Activated naive CD4-positive, alpha-beta T cell treated with Interleukin-2 at 50 U/mL for 16 hours (primary cell): ENCODE measurements around the gene SDCCAG8.

Source experiments
- DNase-seq: peaks from one replicate; pipeline ENCODE4 v3.0.0-alpha.2; 2020

The SDCCAG8 gene

DNA sequence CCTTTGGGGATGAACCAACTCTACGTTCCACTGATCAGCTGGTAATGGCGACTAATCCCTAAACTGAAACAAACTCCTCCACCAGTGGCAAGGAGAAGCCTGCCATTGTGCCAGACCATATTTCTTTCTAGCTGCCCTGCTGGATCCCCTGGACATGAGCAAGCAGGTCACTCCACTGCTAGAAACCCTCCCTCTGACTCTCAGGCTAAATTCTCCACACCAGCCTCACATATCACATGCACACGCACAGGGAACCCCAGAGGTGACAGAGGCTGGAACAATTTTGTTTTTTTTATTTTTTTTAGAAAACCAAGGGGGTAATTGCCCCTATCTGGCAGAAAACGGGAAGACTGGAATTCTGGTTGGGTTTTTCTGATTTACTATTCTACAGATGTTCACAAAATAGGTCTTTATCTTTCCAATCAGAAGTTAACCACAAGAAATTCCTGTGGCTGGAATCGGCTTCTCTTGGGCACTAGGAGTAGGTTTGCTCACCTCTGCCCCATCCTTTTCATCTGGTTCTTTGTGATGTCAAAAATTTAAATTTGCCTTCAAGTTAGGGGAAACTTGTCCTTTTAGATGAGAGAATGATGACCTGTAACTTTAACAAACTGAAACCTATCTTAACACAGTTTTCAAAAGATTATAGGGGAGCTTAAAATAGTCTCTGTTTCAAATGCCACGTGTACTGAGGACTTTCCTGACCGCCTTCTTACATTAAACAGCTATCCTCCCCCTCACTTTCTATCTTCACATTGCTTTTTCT, 258.1 kb downstream of the SDCCAG8 start:
- no peak for DNase-seq

DNA sequence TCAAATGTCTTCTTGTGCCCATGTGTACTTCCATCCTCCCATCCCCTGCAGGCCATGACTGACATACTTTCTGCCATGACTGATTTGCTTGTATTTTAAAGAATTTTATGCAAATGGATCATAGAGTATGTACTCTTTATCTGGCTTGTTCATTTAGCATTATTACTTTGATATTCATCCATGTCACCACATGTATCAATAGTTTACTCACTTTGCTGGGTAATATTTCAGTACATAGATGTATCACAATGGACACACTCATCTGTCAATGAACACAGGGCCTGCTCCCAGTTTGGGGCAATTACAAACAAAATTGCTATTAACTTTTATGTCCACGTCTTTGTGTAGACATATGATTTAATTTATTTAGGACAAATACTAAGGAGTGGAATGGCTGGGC, 259.1 kb downstream of the SDCCAG8 start:
- DNase-seq = no peak

DNA sequence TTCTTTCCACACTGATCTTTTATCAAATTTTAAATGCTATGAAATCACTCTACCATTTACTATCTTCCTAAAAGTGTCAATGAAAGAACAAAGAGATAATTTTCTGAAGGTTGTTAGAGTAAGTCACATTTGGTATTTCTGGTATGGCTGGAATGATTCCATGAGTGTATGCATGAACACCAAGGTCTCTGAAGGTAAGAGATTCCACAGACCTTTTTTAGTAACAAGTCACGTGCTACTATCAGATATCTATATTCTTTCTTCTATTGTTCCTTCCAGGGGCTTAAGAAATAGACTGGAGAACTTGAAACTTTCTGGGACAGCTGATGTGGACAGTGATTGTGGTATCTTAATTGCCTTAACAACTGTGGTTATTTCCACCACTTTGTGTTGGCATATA, 265.0 kb downstream of the SDCCAG8 start:
- DNase-seq = no peak

DNA sequence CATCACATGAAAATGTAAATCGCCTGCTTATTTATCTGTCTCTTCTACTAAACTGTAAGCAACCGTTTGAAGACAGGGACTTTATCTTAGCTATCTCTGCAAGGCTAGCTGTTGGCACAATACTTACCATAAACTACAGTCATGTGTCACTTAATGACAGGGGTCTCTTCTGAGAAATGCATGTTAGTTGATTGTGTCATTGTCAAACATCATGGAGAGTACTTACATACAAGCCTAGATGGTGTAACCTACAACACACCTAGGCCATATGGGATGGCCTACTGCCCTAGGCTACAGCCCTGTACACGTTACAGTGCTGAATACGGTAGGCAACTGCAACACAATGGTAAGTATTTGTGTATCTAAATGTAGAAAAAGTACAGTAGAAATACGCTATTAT, 267.9 kb downstream of the SDCCAG8 start:
- DNase-seq = no peak

DNA sequence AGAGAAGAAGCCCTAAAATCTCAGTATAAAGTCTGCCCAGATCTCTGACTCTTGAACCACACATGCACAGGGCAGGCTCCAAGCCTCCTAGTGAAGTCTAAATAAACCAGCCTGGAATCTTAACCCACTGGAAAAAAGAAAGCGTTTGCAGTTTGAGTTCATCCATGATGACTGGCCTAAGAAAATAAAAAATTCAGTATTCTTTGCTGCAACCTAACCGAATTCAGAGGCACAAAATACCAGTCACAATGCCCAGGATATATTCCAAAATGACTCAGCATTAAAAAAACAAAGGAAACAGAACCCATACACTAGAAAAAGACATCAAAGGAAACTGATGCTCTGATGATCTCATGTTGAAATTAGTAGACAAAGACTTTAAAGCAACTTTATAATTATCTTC, 269.2 kb downstream of the SDCCAG8 start:
- no peak for DNase-seq

DNA sequence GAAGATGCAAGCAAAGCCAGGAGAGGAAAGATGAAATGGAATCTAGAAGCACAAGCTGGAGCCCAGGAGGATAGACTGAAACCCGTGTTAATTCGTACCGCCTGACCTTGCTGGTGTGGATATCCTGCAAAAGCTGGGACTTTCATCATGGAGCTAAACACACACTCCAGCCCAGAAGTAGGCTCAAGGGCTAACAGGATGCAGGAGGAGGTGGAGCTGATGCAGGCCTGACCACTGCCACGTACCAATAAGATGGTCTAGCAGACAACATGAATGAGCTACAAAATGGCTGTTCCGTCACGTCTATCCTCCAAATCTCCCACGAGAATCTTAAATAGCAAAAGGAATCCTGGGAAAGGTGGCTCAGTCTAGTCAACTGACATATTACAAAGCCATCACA, 270.3 kb downstream of the SDCCAG8 start:
- DNase-seq = no peak

DNA sequence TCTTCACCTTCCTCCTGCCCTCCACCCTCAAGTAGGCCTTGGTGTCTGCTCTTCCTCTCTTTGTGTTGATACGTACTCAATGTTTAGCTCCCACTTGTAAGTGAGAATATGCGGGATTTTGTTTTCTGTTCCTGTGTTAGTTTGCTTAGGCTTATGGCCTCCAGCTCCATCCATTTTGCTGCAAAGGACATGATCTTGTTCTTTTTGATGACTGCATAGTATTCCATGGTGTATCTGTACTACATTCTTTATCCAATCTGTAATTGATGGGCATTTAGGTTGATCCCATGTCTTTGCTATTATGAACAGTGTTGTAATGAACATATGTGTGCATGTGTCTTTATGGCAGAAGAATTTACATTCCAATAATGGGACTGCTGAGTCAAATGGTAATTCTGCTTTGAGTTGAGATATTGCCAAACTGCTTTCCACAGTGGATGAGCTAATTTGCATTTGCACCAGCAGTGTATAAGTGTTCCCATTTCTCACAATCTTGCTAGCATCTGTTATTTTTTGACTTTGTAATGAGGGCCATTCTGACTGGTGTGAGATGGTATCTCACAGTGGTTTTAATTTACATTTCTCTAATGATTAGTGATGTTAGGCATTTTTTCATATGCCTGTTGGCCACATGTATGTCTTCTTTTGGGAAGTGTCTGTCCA, 272.7 kb downstream of the SDCCAG8 start:
- no peak for DNase-seq

DNA sequence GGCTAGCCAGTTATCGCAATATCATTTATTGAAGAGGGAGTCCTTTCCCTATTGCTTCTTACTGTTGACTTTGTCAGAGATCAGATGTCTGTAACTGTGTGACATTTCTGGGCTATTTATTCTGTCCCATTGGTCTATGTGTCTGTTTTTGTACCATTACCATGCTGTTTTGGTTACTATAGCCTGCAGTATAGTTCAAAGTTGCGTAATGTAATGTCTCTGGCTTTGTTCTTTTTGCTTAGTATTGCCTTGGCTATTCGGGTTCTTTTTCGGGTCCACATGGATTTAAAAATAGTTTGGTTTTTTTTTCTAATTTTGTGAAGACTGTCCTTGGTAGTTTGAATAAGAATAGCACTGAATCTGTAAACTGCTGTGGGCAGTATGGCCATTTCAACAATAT, 273.7 kb downstream of the SDCCAG8 start:
- no peak for DNase-seq

DNA sequence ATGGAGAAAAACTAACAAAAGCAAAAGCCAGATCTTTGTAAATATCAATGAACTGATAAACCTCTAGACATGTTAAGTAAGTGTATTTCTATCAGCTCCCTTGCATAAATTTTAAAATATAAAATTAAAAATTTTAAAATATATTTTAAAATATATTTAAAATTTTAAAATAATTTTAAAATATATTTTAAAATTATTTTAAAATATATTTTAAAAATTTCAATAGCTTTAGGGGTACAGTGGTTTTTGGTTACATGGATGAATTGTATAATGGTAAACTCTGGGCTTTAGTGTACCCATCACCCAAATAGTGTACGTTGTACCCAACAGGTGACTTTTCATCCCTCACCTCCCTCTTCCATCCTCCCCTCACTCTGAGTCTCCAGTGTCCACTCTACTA, 279.2 kb downstream of the SDCCAG8 start:
- no peak for DNase-seq

DNA sequence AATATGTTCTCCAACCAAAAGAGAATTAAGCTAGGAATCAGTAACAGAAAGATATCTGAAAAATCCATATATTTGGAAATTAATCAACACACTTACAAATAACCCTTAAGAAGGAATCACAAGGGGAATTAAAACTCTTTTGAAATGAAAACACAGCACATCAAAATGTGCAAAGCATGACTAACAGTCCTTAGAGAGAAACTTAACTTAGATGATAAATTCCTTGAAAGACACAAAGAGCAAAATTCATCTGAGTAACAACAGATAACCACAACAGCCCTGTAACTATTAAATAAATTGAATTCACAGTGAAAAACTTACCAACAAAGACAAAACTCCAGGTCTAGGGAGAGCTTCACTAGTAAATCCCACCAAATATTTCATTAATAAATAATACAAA, 283.8 kb downstream of the SDCCAG8 start:
- DNase-seq = no peak

DNA sequence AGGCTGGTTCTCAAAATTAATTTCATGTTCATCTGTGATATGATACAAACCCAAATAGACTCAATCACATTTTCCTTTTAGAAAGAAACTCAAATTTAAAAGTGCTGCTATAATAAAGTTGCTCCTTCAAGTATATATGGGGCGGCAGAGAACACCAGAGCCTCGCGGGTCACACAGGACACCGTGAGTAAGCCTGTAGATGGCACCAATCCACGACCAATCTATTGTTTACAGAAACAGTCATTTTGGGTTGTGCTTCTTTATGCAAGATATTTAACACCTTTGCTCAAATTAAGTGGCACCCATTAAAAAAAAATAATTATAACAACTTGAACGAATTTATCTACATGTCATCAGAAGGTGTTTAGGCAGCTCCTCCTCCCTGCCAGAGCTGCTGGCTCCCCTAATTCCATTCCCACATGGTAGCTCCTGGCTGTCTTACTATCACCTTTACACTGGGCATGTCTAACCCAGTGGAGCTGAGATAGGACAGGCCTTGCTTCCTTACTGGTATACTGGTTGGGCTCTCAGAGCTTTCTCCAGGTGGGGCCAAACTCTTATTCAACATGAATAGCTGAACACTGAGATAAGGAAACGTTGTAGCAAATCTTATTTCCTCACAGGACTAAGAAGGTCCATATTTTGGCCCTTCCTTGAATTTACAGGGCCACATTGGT, 287.0 kb downstream of the SDCCAG8 start:
- DNase-seq = no peak

DNA sequence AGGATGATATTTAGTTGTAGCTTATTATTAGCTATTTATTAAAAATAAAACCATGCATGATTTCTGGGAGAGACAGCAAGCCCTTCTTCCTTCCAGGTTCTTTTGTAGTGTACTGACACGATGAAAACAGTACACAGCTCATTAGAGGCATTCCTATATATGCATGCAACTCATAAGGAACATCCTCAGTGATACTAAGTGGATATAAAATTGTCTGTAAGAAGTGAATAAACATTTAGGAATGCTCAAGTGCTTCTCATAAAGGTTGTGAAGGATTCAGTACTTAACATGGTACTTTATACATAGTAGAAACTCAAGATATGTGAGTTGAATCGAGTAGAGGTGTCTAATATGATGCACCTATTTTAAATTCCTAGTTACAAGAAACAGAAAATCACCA, 287.7 kb downstream of the SDCCAG8 start:
- DNase-seq = no peak

DNA sequence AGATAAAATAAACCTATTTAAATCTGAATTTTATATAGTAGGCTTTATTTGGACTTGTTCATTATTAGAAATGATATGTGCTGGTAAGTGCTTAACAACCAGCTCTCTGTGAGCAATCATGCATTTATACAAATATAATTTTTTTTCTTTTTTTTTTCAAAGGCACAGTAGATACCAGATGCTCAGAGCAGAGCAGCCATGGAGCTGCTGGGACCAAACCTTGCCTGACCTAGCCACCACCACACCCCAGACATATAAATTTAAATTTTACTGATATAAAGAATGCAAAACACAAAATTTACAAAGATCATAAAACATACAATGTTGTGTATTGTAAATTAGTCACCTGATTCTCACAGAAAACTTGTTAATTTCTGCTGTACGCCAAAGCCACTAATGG, 290.6 kb downstream of the SDCCAG8 start:
- no peak for DNase-seq

DNA sequence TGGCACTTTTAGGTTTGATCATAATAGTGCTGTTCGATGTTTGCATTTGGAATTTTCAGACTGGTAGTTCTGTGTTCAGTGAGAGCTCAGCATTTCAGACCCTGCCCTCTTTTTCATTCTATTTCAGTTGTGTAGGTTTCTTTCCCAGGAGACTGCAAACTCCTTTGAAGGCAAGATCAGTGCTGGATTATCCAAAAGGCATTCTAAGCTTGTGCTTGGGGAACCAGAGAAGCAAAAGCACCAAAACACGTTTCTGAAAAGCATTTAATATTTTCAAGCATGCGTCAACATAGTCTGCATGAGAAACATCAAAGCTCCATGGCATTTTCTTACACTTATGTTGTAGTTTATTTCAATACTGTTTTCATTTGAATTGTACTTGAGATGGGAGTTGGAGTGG, 292.1 kb downstream of the SDCCAG8 start:
- no peak for DNase-seq

DNA sequence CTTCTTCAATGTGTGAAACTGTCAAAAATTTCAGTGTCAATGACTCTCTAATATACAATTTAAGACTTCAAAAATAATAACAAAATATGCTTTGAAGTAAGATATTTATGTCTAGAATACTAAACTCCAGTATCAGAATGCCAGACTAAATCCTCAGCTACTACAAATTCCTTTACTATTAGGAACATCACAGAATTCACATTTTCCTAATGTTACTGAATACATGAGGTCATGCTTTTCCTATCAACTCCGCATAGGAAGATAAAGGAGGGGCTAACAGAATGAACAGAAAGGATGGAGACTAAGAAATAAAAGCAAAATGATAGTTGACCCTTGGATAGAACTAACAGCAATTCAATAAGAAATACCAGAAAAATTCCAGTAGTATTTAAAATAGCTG, 292.7 kb downstream of the SDCCAG8 start:
- DNase-seq = no peak

DNA sequence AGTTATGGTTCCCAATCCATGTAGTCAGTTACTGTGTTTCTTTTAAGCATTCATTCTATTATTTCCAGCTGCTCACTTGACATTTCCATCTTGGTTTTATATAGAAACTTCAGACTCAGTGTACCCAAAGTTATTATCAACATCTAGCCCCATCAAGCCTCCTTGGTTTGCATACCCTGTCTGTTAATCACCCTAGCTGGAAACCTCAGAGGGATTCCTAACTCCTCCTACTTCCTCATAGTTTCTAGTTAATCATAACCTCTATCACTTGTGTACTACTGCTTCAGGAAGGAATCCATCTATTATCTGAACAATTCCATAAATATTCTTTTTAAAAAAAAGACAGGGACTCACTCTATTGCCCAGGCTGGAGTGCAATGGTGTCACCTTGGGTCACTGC, 293.3 kb downstream of the SDCCAG8 start:
- DNase-seq = no peak
